Erythroblast (primary cell): ENCODE results near the gene TMEM161A.

ENCODE experiments used
- GATA1 ChIP-seq: IDR thresholded peaks from 2 replicates; pipeline ENCODE4 v1.6.1; 2011; ENCODE audit warnings: low read depth, mild to moderate bottlenecking, control low read depth, low read length, moderate library complexity
- POLR2A ChIP-seq: IDR thresholded peaks from 2 replicates; pipeline ENCODE4 v1.6.1; 2011; ENCODE audit warnings: mild to moderate bottlenecking, low read length

DNA sequence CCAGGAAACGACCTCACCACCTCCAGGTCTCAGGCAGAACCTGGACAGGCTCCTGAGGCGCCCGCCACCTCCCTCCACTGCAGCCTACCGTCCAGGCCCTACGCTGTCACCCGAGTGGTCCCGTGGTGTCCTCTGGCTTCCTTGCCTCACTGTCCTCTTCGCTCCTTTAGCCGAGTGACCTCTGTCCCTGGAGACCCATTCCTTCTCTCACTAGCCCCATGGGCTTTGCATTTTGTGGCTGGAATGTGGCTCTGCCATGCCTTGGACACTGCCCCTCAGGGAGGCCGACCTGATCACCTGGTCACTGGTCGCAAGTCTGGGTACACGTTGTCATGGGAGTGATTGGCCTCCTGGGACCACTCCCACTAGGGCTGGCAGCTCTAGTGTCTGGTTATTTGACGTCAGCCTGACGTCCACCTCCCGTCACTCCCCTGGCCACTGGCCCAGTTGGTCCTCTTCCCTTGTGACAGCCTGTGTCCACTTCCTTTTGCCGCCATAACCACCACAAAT, 56.6 kb downstream of the TMEM161A start:
- TF ChIP-seq POLR2A = no peak
- no peak for TF ChIP-seq GATA1
